Keratinocyte (primary cell): ENCODE results near the gene TNFAIP8. TPM values are rescaled to one million over a fixed set of nuclear protein-coding genes. Genes with fewer than 3 reads are reported as not detected.

Source experiments
- DNase-seq: peaks from one replicate; pipeline ENCODE4 v3.0.0-alpha.2; 2011; ENCODE audit warnings: low read depth, missing footprints, low spot score
- FAIRE-seq: peaks from 2 replicates; lab custom pipeline; 2011; peaks lifted over from hg19 to GRCh38; lab: Jason Lieb, UNC
- H2AFZ ChIP-seq: 2 replicates; pipeline ENCODE4 v1.6.0; 2012; ENCODE audit warnings: low read length, control low read depth, inconsistent platforms; ENCODE audit not compliant: control insufficient read depth
- H3K27ac ChIP-seq: 2 replicates; pipeline ENCODE4 v1.5.1; 2011; ENCODE audit warnings: low read length; ENCODE audit not compliant: control insufficient read depth, insufficient read depth
- H3K27me3 ChIP-seq: 3 replicates; pipeline ENCODE4 v1.6.0; 2011; ENCODE audit warnings: low read length; ENCODE audit not compliant: control insufficient read depth, insufficient read depth; ENCODE audit errors: extremely low read depth
- H3K36me3 ChIP-seq, 2 experiments: 2 replicates in 1 of 2; 3 replicates in 1 of 2; pipeline ENCODE4 v1.5.1; 2011; ENCODE audit warnings: low read length in 2 of 2, mild to moderate bottlenecking in 1 of 2; ENCODE audit not compliant: control insufficient read depth in 2 of 2, insufficient read depth in 2 of 2; ENCODE audit errors: extremely low read depth in 1 of 2
- H3K4me1 ChIP-seq: 3 replicates; pipeline ENCODE4 v1.5.1; 2011; ENCODE audit warnings: low read length; ENCODE audit not compliant: control insufficient read depth, insufficient read depth; ENCODE audit errors: extremely low read depth
- H3K4me2 ChIP-seq: 3 replicates; pipeline ENCODE4 v1.6.0; 2011; ENCODE audit warnings: low read depth, low read length; ENCODE audit not compliant: control insufficient read depth, insufficient read depth; ENCODE audit errors: extremely low read depth
- H3K4me3 ChIP-seq, 3 experiments: fragments of 200-600 bp in 1 of 3; sonication (generic) in 1 of 3; 2 replicates in 2 of 3; 3 replicates in 1 of 3; pipeline ENCODE4 v1.5.1; 2011 to 2016; ENCODE audit warnings: low read length in 3 of 3, mild to moderate bottlenecking in 3 of 3, control low read depth in 2 of 3, inconsistent platforms in 1 of 3, low read depth in 1 of 3, mixed read lengths in 1 of 3, mixed run types in 1 of 3, moderate library complexity in 1 of 3; ENCODE audit not compliant: control insufficient read depth in 2 of 3, insufficient read depth in 2 of 3; ENCODE audit errors: extremely low read depth in 1 of 3
- H3K79me2 ChIP-seq: 2 replicates; pipeline ENCODE4 v1.6.0; 2012; ENCODE audit warnings: low read length; ENCODE audit not compliant: control insufficient read depth, insufficient read depth
- H3K9ac ChIP-seq: 3 replicates; pipeline ENCODE4 v1.6.0; 2011; ENCODE audit warnings: low read length; ENCODE audit not compliant: control insufficient read depth, insufficient read depth; ENCODE audit errors: extremely low read depth
- H3K9me1 ChIP-seq: 3 replicates; pipeline ENCODE4 v1.6.0; 2011; ENCODE audit warnings: low read length; ENCODE audit not compliant: control insufficient read depth, insufficient read depth; ENCODE audit errors: extremely low read depth
- H3K9me3 ChIP-seq: 2 replicates; pipeline ENCODE4 v1.5.1; 2012; ENCODE audit warnings: low read depth, low read length; ENCODE audit not compliant: control insufficient read depth
- H4K20me1 ChIP-seq: 3 replicates; pipeline ENCODE4 v1.6.0; 2011; ENCODE audit warnings: low read length; ENCODE audit not compliant: control insufficient read depth, insufficient read depth; ENCODE audit errors: extremely low read depth
- EZH2 ChIP-seq: IDR thresholded peaks from one replicate; pipeline ENCODE4 v1.6.1; 2012; ENCODE audit warnings: inconsistent platforms, mild to moderate bottlenecking, low read length, moderate library complexity
- dilution Hi-C: fragments of 300-500 bp; cut with MboI; formaldehyde crosslinking; loops from one replicate; pipeline ENCODE4 v1.7.0; 2020; ENCODE audit warnings: low sequenced_read_pairs; ENCODE audit not compliant: extremely low pct_ligation_motif_present
- polyA plus RNA-seq, 5 experiments: library from polyadenylated mRNA; depleted of rRNA in 3 of 5; stranded (reverse) in 3 of 5; stranded (forward) in 1 of 5; unstranded in 1 of 5; fragments of >200 nt; gene quantifications; 1 replicate in 1 of 5; 2 replicates in 3 of 5; 3 replicates in 1 of 5; pipeline versions ENCODE4 v1.2.1 to v1.2.3, GENCODE V29; 2011 to 2012; ENCODE audit warnings: missing spikeins in 2 of 5, low read depth in 1 of 5, low replicate concordance in 1 of 5
- TF ChIP-seq, protein P1 (sequence below), 3 experiments: IDR thresholded peaks in 1 of 3; conservative IDR thresholded peaks in 1 of 3; optimal IDR thresholded peaks in 1 of 3; 2 replicates in 2 of 3; 3 replicates in 1 of 3; pipeline versions ENCODE3 to v1.5.1; 2011; ENCODE audit warnings: low read length in 3 of 3, mild to moderate bottlenecking in 3 of 3, moderate library complexity in 2 of 3, control low read depth in 1 of 3, inconsistent platforms in 1 of 3; ENCODE audit not compliant: insufficient read depth in 2 of 3; ENCODE audit errors: extremely low read depth in 1 of 3

TNFAIP8 gene
- polyA plus RNA-seq, 1 donor (not counting 4 experiments of a cell fraction or from before 2014, with no cell fraction given): 20.8 TPM

DNA sequence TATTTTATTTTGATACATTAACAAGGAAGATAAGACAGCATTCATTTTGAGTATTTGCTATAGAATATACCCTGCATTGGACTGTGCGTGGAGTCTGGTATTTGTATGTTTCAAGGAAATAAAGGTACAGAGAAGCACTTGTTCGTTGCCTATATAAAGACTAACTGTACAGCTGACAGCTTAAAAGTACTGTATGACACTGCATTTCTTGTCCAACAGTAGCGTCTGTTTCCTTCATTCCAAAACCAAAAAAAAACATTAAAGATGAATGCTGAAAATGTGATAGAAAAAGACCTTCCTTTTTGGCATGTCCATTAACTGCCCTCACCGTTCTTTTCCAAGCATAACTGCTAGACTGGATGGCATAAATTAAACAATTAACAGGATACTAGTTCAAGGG is 15.3 kb downstream of the TNFAIP8 start:
- Histone ChIP-seq H3K36me3 (no peaks in the 10 kb centered on the region), H3K9me3 (no peaks in the 10 kb centered on the region), H3K27ac (no peak overlapping the region), H2AFZ (no peak overlapping the region), H3K9ac (no peak overlapping the region), H3K9me1 (no peaks in the 10 kb centered on the region), H3K79me2 (peaks cover 4% of the 10 kb centered on the region), H3K4me1 (peaks cover 20% of the 10 kb centered on the region), H3K4me3 (no peak overlapping the region), H3K4me2 (no peak overlapping the region), H3K27me3 (no peaks in the 10 kb centered on the region), H4K20me1 (no peaks in the 10 kb centered on the region)
- DNase-seq (no peak), FAIRE-seq (no peak)
- TF ChIP-seq, protein P1, sequence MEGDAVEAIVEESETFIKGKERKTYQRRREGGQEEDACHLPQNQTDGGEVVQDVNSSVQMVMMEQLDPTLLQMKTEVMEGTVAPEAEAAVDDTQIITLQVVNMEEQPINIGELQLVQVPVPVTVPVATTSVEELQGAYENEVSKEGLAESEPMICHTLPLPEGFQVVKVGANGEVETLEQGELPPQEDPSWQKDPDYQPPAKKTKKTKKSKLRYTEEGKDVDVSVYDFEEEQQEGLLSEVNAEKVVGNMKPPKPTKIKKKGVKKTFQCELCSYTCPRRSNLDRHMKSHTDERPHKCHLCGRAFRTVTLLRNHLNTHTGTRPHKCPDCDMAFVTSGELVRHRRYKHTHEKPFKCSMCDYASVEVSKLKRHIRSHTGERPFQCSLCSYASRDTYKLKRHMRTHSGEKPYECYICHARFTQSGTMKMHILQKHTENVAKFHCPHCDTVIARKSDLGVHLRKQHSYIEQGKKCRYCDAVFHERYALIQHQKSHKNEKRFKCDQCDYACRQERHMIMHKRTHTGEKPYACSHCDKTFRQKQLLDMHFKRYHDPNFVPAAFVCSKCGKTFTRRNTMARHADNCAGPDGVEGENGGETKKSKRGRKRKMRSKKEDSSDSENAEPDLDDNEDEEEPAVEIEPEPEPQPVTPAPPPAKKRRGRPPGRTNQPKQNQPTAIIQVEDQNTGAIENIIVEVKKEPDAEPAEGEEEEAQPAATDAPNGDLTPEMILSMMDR (optimal IDR thresholded peaks at IDR 0.05 in 1 of 3, IDR thresholded peaks at IDR 0.05 in 1 of 3, conservative IDR thresholded peaks at IDR 0.05 in 1 of 3; ENCODE audit: extremely low read depth in 1 of 3, insufficient read depth in 2 of 3, low read length in 3 of 3): no peak
- no peak for TF ChIP-seq EZH2
- dilution Hi-C loops: no loop called here

DNA sequence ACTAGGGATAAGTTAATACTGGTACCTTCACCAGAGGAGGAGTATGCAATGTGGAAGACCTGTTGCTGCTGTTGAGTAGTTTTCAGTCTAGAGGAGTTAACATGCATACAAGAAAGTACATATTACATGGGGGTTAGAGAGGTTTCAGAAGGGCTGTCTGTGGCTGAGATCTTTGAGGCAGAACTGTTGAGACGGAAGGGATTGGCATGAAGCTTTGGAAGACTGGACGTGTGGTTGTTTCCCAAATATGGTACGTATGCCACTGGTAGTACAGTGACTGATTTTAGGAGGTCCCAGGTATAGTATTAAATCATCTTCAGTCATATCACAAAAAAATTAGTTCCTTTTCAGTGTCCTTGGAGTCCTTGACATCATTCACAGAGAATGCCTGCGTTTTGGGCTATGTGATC is 17.6 kb downstream of the TNFAIP8 start:
- Histone ChIP-seq H3K27me3 (no peaks in the 10 kb centered on the region), H3K9ac (no peak overlapping the region), H3K27ac (no peak overlapping the region), H3K79me2 (peaks cover 1% of the 10 kb centered on the region), H4K20me1 (no peaks in the 10 kb centered on the region), H3K4me1 (no peaks in the 10 kb centered on the region), H3K4me3 (no peak overlapping the region), H3K9me1 (no peaks in the 10 kb centered on the region), H3K4me2 (no peak overlapping the region), H3K36me3 (peaks cover 0 to 1% of the 10 kb centered on the region in 2 experiments), H2AFZ (no peak overlapping the region), H3K9me3 (no peaks in the 10 kb centered on the region)
- DNase-seq (no peak), FAIRE-seq (no peak)
- dilution Hi-C loops: no loop called here
- TF ChIP-seq, protein P1 (optimal IDR thresholded peaks at IDR 0.05 in 1 of 3, IDR thresholded peaks at IDR 0.05 in 1 of 3, conservative IDR thresholded peaks at IDR 0.05 in 1 of 3; ENCODE audit: extremely low read depth in 1 of 3, insufficient read depth in 2 of 3, low read length in 3 of 3): no peak
- no peak for TF ChIP-seq EZH2
